SH-SY5Y (cell line): ENCODE data around the gene PNMA8B.

Experiments
- GATA2 ChIP-seq: IDR thresholded peaks from 2 replicates; pipeline ENCODE4 v1.6.1; 2011; ENCODE audit warnings: mild to moderate bottlenecking, low read depth, low read length
- GATA3 ChIP-seq: IDR thresholded peaks from 2 replicates; pipeline ENCODE4 v1.6.1; 2011; ENCODE audit warnings: low read depth, mild to moderate bottlenecking, low read length, moderate library complexity

- TF ChIP-seq GATA2 (peak; percentile 87), GATA3 (peak; percentile 51)
Measured at GRCh38 chr19:46454244-46454643, 41.4 kb downstream of the PNMA8B start.
